ENCODE data around the gene CCL20.

DNA sequence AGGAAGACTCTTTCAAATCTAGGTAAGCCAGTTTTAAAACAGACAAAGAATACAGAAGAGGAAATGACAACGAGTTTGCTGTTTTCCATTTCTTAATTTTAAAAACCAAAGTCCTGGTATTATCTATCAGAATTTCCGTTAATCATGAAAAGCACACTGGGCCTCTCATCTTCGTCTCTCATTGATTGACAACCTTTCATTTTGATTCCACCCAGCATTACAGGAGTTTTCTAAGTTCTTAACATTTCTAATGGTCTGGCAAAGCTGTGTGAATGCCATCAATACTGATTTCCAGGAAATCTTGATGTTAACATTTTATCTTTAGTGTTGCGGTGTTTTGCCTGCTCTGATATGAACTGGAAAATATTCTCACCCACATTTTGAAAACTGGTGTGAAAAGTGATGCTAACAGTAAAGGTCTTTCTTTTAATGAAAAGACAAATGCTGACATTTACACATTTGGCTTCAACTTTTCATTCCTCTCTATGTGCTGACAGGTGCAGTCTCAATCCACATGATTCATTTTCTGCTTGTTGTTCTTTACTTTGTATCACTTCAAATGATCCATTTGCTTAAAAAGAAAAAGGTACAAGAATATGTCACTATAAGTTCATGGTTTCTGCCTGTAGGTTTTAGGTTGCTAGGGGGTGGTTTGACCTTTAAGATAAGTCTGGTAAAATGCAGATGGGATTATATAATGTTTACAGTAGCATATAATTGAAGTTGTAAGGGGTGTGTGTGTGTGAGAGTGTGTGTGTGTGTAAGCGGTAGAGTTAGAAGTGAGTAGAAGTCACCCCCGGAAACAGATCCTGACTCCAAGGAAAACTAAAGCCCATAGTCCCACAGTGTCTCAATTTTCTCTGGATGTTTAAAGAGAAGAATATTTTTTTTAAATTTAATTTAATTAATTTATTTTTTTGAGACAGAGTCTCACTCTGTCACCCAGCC is 38.5 kb upstream of the CCL20 start:
- no peak for TF ChIP-seq RAD21 (IDR thresholded peaks at IDR 0.05; ENCODE audit: low read depth)
- TF ChIP-seq CREB1 (IDR thresholded peaks at IDR 0.05; ENCODE audit: low read depth): no peak
- TF ChIP-seq NFIC (IDR thresholded peaks at IDR 0.05): no peak
- TF ChIP-seq TAF1 (IDR thresholded peaks at IDR 0.05; ENCODE audit: low read depth): no peak
- no peak for TF ChIP-seq TEAD4 (IDR thresholded peaks at IDR 0.05)
- TF ChIP-seq EGR1 (IDR thresholded peaks at IDR 0.05): no peak
- no peak for TF ChIP-seq YY1 (IDR thresholded peaks at IDR 0.05; ENCODE audit: low read depth)
